Measurements from ENCODE around the gene TTN. TPM values are rescaled to one million over a fixed set of nuclear protein-coding genes. Genes with fewer than 3 reads are reported as not detected.

Gene TTN
- total and polyA plus RNA-seq, 2 of the 8 experiments (the other 6 are each of a cell fraction or from before 2014, with no cell fraction given), result 0.30 to 9.7 TPM

DNA sequence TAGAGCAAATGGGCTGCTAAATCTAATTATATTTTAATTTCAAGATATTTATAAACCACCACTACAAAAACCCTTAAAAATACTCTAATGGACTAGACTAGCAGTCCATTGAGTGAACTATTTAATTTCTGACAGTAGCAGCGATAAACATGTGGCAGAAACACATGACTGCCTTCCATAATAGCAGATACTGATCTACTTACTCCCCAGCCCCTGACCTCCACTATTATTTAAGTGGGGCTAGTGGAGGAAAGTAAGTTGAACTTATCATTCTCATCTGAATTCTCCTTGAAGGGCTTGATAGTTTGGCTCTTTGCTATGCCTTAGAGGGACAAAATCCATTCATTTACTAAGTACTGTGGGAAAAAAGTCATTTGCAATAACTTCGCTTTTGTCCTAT lies 90.8 kb downstream of the TTN start (continued):
- TF ChIP-seq JUN (IDR thresholded peaks at IDR 0.05; ENCODE audit: low read depth, low read length) (no peak), EZH2 (IDR thresholded peaks at IDR 0.05; ENCODE audit: low read depth, low read length, severe bottlenecking) (no peak), SIRT6 (IDR thresholded peaks at IDR 0.05; ENCODE audit: low read length) (no peak)

Measured in H1 (cell line).